Endometrial microvascular endothelial cells (primary cell): ENCODE results near the gene SHMT2. TPM values are rescaled to one million over a fixed set of nuclear protein-coding genes. Genes with fewer than 3 reads are reported as not detected.
"Not testable (repeated sequence)": the region's sequence is repeated elsewhere in the genome, so short reads cannot be mapped to it uniquely, and the experiment has no call there.

Source experiments
- in situ Hi-C: cut with HindIII; loops from 2 replicates; pipeline ENCODE4 v1.10.0; 2017; ENCODE audit warnings: low sequenced_read_pairs, low pct_unique_long_range_greater_than_20kb; ENCODE audit errors: inconsistent ontology term
- total RNA-seq: library from RNA; depleted of rRNA; stranded (reverse); fragments of >200 nt; gene quantifications from one replicate; pipeline ENCODE4 v1.2.3, GENCODE V29; 2015; ENCODE audit errors: inconsistent ontology term

Gene SHMT2
- total RNA-seq, 1 donor from 2014 or later, result 172 TPM

DNA sequence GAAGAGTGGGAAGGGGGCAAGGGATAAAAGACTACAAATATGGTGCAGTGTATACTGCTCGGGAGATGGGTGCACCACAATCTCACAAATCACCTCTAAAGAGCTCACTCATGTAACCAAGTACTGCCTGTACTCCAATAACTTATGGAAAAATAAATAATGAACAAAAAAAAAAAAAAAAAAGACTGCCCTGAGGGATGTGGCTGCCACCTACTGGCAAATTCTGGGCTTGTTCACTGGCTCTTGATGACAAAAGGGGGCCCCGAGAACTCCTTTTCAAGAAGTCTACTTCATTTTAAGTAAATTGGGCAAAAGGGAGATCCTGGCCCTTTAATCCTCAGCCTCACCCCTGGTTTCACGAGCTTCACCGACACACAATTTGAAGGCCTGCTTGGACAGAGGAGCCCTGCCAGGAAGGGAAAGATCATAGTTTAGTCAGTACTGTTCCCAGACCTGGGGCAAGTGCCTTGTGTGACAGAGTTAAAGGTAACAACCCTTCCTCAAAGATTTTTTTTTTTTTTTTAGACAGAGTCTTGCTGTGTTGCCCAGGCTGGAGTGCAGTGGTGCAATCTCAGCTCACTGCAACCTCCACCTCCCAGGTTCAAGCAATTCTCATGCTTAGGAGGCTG is 47.5 kb downstream of the SHMT2 start:
- in situ Hi-C loops, result no loop called here

- in situ Hi-C loops, result no loop called here
Observed at GRCh38 chr12:57278465-57279381, 49.2 kb downstream of the SHMT2 start.

- in situ Hi-C loops, result no loop called here
Observed at GRCh38 chr12:57280211-57281062, 50.9 kb downstream of the SHMT2 start.

- in situ Hi-C loops, result not testable (repeated sequence)
Observed at GRCh38 chr12:57282073-57282472, 52.6 kb downstream of the SHMT2 start.

Other genes with a start within 250 kb of the SHMT2 start
- gene ZBTB39, start 223.2 kb upstream of the SHMT2 start, total RNA-seq, result 3.1 TPM
- gene TAC3, start 213.2 kb upstream of the SHMT2 start, total RNA-seq, result not detected
- gene MYO1A, start 179.6 kb upstream of the SHMT2 start, total RNA-seq, result not detected
- 12.6 TPM for gene NEMP1, start 150.9 kb upstream of the SHMT2 start, total RNA-seq
- 13.0 TPM for gene NAB2, start 140.6 kb upstream of the SHMT2 start, total RNA-seq
- gene STAT6, start 118.3 kb upstream of the SHMT2 start, total RNA-seq, result 94.0 TPM
- gene LRP1, start 101.2 kb upstream of the SHMT2 start, total RNA-seq, result 3.1 TPM
- not detected for gene LRP1-AS, start 82.1 kb upstream of the SHMT2 start, total RNA-seq
- 0.19 TPM for gene NXPH4, start 12.9 kb upstream of the SHMT2 start, total RNA-seq
- 0.37 TPM for gene STAC3, start 21.5 kb downstream of the SHMT2 start, total RNA-seq
- 16.8 TPM for gene R3HDM2, start 201.3 kb downstream of the SHMT2 start, total RNA-seq
- gene INHBC, start 205.1 kb downstream of the SHMT2 start, total RNA-seq, result not detected
- gene INHBE, start 225.6 kb downstream of the SHMT2 start, total RNA-seq, result not detected
- not detected for gene GLI1, start 230.1 kb downstream of the SHMT2 start, total RNA-seq